ENCODE measurements around the gene EFCAB13. TPM values are rescaled to one million over a fixed set of nuclear protein-coding genes. Genes with fewer than 3 reads are reported as not detected.

The EFCAB13 gene
- total RNA-seq, 1 experiment from 2014 or later = 1.4 TPM

DNA sequence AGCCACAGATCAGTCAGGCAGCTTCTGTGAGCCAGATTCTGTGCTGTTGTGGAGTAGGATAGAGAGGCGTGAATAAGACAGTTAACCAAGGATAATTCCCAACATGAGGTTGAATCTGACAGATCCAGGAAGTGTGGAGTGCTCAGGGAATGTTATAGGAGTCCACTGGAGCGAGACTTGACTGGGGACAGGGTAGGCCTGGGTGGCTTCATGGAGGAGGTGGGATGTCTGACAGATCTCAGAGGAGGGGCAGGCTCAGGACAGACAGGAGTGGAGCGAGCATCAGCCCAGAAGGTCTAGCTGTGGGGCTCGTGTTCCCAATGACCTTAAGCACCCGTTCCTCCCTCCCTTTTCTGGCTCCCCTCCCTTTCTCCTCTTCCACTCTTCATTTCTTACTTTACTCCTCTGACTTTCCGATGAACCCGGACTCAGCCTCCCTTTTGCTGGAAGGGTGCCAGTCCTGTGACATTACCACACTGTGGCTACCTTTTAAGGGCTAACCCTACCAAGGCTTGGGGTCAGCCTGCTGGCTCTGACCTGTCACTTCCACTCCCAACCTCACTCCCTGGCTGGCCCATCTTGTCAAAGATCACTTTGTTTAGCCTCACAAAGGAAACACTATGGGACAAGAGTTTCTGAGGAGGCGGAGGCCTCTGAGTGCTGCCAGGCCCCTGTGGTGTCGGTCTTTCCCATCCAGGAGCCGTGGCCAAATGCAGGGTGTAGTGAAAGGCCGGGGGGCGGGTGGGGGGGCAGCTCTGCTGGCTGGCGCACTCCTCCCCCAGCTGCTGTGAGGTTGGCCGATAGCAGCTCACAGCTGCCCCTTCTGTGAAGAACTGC is 28.5 kb upstream of the EFCAB13 start:
- ChIA-PET CTCF (interaction anchor here (0.6 kb wide), 1 partner anchor 66 kb away, joined by 3 read pairs; no protein-coding TSS in a partner anchor), POLR2A (interaction anchor here (0.6 kb wide), 1 partner anchor 229 kb away, joined by 3 read pairs; no protein-coding TSS in a partner anchor)
- H3K4me3 Mint-ChIP-seq (ENCODE audit: unreplicated experiment) = no peak overlapping the region

DNA sequence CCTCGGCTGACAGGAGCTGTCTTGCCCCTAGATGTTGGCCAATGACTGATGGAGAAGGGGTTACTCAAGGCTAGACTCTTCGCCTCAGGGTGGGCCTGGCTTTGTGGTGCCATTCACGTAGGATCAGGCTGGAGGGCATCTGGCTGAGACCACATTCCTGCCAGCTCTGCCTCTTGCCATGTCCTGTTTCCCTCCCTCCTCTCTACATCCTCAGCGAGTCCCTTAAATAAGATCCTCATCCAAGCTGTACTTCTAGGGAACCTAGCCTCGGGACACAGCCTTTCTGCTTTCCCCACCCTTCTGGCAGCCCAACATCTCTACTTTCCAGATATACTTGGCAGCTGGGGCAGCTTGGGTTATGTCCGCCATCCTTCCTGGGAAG is 27.9 kb upstream of the EFCAB13 start:
- no TSS peak for BruUV-seq (replicated peaks)
- Mint-ChIP-seq H3K4me1 (ENCODE audit: insufficient read depth, unreplicated experiment) (peaks cover 28% of the 10 kb centered on the region), H3K9me3 (ENCODE audit: unreplicated experiment) (no peaks in the 10 kb centered on the region), H3K36me3 (ENCODE audit: insufficient read depth, unreplicated experiment) (no peaks in the 10 kb centered on the region), H3K27me3 (ENCODE audit: insufficient read depth, unreplicated experiment) (no peaks in the 10 kb centered on the region), H3K27ac (ENCODE audit: low read depth, unreplicated experiment) (no peak overlapping the region), H3K4me3 (ENCODE audit: unreplicated experiment) (no peak overlapping the region)
- ChIA-PET CTCF (interaction anchor here (0.6 to 1.3 kb wide), 2 partner anchors 66 kb away, joined by 3 to 5 read pairs; no protein-coding TSS in a partner anchor), POLR2A (interaction anchor here (0.6 kb wide), 2 partner anchors 28 to 229 kb away, joined by 3 read pairs; no protein-coding TSS in a partner anchor)
- DNase-seq (ENCODE audit: unreplicated experiment) = no peak
- intact Hi-C loops (cut with micrococcal nuclease) = no loop called here
- TF ChIP-seq, protein P1, sequence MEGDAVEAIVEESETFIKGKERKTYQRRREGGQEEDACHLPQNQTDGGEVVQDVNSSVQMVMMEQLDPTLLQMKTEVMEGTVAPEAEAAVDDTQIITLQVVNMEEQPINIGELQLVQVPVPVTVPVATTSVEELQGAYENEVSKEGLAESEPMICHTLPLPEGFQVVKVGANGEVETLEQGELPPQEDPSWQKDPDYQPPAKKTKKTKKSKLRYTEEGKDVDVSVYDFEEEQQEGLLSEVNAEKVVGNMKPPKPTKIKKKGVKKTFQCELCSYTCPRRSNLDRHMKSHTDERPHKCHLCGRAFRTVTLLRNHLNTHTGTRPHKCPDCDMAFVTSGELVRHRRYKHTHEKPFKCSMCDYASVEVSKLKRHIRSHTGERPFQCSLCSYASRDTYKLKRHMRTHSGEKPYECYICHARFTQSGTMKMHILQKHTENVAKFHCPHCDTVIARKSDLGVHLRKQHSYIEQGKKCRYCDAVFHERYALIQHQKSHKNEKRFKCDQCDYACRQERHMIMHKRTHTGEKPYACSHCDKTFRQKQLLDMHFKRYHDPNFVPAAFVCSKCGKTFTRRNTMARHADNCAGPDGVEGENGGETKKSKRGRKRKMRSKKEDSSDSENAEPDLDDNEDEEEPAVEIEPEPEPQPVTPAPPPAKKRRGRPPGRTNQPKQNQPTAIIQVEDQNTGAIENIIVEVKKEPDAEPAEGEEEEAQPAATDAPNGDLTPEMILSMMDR (IDR thresholded peaks at IDR 0.05; ENCODE audit: unreplicated experiment) = no peak

More for the DNA sequence above, 28.5 kb upstream of the EFCAB13 start:
- no peaks in the 10 kb centered on the region for H3K9me3 Mint-ChIP-seq (ENCODE audit: unreplicated experiment)
- intact Hi-C loops (cut with micrococcal nuclease) = no loop called here
- no peaks in the 10 kb centered on the region for H3K36me3 Mint-ChIP-seq (ENCODE audit: insufficient read depth, unreplicated experiment)
- H3K4me1 Mint-ChIP-seq (ENCODE audit: insufficient read depth, unreplicated experiment) = peaks cover 28% of the 10 kb centered on the region
- no peaks in the 10 kb centered on the region for H3K27me3 Mint-ChIP-seq (ENCODE audit: insufficient read depth, unreplicated experiment)
- H3K27ac Mint-ChIP-seq (ENCODE audit: low read depth, unreplicated experiment) = no peak overlapping the region
- BruUV-seq (replicated peaks) = no TSS peak
- TF ChIP-seq, protein P1 (IDR thresholded peaks at IDR 0.05; ENCODE audit: unreplicated experiment) = no peak
- no peak for DNase-seq (ENCODE audit: unreplicated experiment)

DNA sequence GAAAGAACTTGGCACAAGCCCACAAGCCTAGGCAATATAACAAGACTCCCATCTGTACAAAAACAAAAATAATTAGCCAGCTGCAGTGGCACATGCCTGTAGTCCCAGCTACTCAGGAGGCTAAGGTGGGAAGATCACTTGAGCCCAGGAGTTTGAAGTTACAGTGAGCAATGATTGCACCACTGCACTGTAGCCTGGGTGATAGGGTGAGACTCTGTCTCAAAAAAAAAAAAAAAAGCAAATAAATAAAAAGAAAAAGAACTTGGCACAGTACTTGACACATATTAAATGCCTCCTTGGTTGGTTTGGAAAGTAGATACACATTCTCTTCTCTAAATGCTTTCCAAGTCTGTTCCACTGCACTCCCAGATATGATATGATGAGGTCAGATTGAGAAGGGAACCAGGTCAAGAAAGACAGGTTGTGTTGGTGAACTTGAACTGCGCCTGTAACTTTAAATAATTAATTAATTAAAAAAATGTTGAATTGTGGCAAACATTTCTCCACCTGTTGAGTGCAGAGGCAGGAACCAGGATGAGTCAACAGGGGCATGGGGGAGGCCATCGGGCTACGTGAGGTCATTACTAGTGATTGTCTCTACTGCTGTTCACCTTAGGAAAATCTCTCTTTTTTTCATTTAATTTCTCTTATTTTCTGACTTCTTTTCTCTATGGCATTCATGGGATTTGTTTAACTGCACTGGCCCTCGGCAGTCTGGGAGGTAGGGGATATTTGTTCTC is 25.9 kb upstream of the EFCAB13 start:
- no peak overlapping the region for H3K27ac Mint-ChIP-seq (ENCODE audit: low read depth, unreplicated experiment)
- no peaks in the 10 kb centered on the region for H3K9me3 Mint-ChIP-seq (ENCODE audit: unreplicated experiment)

More for the DNA sequence above, 25.9 kb upstream of the EFCAB13 start:
- no peak overlapping the region for H3K4me3 Mint-ChIP-seq (ENCODE audit: unreplicated experiment)
- POLR2A ChIA-PET = no interaction called here
- peak; percentile 61 for DNase-seq (ENCODE audit: unreplicated experiment)
- CTCF ChIA-PET = no interaction called here
- peaks cover 38% of the 10 kb centered on the region for H3K4me1 Mint-ChIP-seq (ENCODE audit: insufficient read depth, unreplicated experiment)
- BruUV-seq (replicated peaks) = no TSS peak
- H3K36me3 Mint-ChIP-seq (ENCODE audit: insufficient read depth, unreplicated experiment) = no peaks in the 10 kb centered on the region
- no peaks in the 10 kb centered on the region for H3K27me3 Mint-ChIP-seq (ENCODE audit: insufficient read depth, unreplicated experiment)
- intact Hi-C loops (cut with micrococcal nuclease) = no loop called here
- TF ChIP-seq, protein P1 (IDR thresholded peaks at IDR 0.05; ENCODE audit: unreplicated experiment) = no peak

All from MCF 10A (cell line).